Right kidney (tissue), 1 donor: ENCODE measurements around the gene GABPB2.

Experiments
- DNase-seq: peaks from one replicate; pipeline ENCODE4 v3.0.0-alpha.2; 2016

GABPB2 gene

DNA sequence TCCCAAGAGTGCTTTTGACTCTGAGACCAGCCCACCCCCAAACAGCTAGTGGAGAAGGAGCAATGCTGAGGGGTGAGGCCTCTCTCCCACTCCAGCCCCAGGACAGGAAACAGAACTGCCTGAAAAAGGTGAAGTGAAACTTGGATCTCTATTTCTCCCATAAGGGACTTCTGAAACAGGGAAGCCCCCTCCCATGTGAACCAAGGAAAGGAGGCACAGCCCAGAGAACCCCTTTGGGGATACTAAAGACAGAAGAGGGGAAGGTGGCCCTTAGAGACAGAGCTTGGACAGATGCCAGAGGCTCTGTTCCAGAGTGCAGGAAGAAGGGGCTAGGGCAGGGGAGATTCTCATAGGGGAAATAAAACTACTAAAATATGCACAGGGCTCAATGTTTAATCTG, 88.8 kb downstream of the GABPB2 start:
- no peak for DNase-seq

DNA sequence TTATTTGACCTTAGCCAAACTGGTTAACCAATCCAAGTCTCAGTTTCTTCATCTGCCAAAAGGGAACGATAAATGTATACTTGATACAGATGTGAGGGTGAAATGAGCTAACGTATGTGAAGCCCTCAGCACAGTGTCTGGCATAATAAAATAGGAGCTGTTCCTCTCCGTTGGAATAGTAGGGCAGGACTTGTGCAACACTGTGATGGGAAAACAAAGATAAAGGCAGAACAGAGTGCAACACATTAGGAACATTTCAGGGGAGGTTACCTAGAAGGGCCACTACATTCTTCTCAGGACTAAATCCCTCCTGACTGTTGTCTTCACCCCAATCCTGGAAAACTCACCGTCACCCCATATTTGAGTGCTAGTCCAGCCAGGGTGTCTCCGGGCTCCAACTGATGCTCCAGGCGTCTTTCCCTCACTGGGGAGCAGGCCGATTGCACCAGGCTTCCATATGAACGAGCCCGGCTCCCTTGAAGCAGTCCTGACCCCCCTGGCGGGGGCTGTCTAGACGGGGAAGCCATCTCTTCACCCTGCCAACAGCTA, 94.2 kb downstream of the GABPB2 start:
- peak; percentile 58 for DNase-seq

DNA sequence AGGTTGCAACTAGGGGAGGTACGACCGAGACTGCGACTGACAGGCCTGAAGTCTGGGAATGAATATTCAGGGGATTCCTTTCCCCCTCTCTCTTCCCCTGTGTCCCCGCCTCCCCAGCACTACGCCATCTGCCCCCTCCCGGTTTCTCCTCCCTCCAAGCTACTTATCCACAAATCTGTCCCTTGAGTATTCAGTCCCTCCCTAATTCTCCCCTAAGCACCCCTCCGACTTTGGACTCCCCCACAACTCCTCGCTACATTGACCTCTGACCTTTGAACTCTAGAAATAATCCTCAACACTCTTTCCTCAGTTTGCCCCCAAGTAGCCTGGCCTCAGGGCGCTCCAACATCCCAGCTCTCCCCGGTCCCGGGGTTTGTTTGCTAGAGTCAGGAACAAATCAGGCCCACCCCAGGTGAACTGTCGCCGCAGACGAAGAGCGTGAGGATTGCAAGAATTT, 94.7 kb downstream of the GABPB2 start:
- peak; percentile 88 for DNase-seq

DNA sequence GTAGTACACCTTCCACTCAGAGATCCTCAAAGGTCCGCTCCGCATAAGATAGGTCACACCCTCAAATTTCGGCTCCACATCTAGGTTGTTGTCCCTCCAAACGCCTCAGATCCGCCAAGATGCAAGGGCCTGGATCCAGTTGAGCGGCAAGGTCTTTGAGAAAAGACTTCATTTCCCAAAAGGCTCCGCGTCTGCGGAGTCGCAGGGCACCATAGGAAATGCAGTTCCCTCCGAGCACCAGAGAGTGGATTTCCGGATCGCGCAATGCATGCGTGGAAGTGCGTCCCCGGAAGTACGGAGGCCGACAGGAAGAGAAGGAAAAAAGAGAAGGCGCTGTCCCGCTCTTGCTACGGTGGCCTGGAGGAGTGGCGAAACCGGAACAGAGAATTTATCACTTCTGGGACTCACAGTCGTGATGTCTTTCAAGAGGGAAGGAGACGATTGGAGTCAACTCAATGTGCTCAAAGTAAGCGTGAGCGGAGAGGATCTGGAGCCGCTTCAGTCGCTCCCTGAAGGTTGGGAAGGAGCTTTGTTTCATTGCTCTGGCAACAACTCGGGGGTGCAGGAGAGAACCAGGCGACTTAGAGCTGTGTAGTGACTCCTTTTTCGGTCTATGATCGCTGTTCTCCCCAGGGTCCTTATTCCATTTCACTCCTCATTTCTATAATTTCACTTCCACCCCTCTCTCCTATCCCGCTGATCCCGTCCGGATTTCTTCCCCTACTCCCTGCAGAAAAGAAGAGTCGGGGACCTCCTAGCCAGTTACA, 95.4 kb downstream of the GABPB2 start, which contains the start of the genes LYSMD1 and SCNM1:
LYSMD1 (minus strand) TSS at position 165 of the 767 bp plus-strand sequence. CDS start 644 bp downstream, outside the sequence.
SCNM1 (plus strand) TSS at position 407 of the 767 bp plus-strand sequence; CDS start at position 416, 9 bp downstream.
- DNase-seq: peak; percentile 88

DNA sequence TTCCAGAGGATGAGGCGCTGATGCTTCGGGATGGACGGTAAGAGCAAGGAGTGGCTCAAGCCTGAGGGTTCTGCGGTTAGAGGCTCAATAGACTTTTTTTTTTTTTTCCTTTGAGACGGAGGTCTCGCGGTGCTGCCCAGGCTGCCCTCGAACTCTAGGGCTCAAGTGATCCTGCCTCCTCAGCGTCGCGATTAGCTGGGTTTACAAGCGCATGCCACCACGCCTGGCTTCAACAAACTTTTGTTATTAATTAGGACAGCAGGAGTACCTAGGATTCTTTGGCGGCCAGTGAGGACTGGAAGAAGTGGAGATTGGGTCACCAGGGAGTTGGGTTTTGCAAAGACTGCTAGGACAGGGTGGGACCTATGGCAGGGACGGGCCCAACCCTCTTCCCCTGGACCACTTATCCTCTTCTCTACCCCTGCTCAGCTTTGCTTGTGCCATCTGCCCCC, 96.0 kb downstream of the GABPB2 start:
- no peak for DNase-seq

DNA sequence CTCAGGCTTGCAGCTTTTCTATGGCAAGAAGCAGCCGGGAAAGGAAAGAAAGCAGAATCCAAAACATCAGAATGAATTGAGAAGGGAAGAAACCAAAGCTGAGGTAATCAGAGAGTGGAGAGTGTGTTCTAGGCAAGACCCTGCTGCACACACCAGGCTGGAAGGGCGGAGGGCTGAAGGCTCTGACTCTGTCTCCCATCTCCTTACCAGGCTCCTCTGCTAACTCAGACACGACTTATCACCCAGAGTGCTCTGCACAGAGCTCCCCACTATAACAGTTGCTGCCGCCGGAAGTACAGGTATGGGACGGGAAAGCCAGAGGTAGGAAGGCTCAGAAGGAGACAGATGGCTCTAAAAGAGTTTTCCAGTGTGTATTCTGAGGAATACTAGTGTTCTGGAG, 96.6 kb downstream of the GABPB2 start:
- DNase-seq: no peak

DNA sequence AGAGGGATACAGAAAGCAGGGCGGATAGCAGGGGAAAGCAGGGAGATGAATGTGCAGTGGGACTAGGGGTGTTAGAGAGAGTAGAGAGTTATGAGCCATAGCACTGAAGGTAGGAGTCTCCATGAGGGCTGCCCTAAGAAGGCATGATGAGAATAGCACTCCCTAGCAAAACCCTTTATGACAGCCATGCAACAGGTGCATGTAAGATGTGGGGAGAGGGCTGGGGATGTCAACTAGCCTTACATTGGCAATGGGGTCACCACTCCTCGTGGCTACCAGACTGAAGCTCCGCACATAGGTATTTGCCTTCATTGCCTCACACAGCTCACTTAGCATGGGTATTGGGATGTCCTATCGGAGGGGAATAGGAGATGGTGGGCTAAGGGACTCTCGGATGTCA, 100.6 kb downstream of the GABPB2 start:
- no peak for DNase-seq
